Stomach (tissue), 4 donors: Measurements from ENCODE around the gene XRCC4.

Source experiments
- EP300 ChIP-seq: sonication (generic); formaldehyde crosslinking; IDR thresholded peaks from one replicate; pipeline ENCODE4 v1.6.1; 2017; ENCODE audit warnings: antibody characterized with exemption
- POLR2A ChIP-seq, 4 donors: fragments of 450-650 bp; IDR thresholded peaks; one replicate each; pipeline ENCODE4 v1.6.1; 2016; ENCODE audit warnings: antibody characterized with exemption in 4 of 4, control low read depth in 2 of 4, mild to moderate bottlenecking in 1 of 4, moderate library complexity in 1 of 4
- POLR2AphosphoS5 ChIP-seq, 3 donors: sonication (generic); formaldehyde crosslinking; IDR thresholded peaks; one replicate each; pipeline ENCODE4 v1.6.1; 2016; ENCODE audit warnings: antibody characterized with exemption in 3 of 3
- TF ChIP-seq, protein P1 (sequence below), 7 experiments: fragments of 450-650 bp in 4 of 7; fragments of 200-600 bp in 3 of 7; sonication (generic) in 3 of 7; IDR thresholded peaks; one replicate each; pipeline ENCODE4 v1.5.1; 2016 to 2019; ENCODE audit warnings: antibody characterized with exemption in 7 of 7, control low read depth in 2 of 7, mild to moderate bottlenecking in 1 of 7

DNA sequence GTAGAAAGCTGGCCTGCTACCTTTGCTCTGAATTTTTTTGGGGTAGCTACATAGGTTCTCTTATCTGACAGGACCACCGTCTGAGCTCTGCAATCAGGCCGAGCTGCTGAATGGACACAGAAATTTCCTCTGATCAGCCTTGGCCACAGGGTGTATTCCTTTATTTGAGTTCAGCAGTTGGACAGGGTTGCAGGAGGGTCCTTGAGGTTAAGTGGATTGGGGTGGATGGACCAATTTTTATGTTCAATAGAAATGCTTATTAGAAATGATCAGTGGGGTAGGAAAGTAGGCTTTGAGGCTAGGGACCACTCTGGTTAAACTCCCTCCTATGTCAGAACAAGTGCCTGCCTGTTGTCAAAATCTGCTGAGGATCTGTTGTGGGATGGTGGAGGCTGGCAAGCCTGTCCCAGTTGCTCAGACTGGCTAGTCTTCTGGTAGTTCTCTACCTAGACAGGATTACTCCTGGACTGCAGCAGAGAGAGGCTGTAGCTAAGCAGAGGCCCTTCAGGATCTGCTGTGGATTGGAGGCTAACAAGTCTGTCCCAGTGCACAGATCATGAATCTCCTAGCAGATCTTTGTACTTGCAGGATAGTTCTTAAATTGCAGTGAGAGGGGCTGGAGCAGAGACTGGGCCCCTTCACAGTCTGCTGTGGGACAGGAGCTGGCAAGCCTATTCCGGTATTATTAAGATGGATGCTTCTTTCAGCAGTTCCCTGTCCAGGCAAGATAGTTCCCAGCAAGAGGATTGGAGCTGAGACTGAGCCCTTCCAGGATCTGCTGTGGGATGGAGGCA lies 18.0 kb downstream of the XRCC4 start:
- no peak for TF ChIP-seq EP300
- TF ChIP-seq, protein P1, sequence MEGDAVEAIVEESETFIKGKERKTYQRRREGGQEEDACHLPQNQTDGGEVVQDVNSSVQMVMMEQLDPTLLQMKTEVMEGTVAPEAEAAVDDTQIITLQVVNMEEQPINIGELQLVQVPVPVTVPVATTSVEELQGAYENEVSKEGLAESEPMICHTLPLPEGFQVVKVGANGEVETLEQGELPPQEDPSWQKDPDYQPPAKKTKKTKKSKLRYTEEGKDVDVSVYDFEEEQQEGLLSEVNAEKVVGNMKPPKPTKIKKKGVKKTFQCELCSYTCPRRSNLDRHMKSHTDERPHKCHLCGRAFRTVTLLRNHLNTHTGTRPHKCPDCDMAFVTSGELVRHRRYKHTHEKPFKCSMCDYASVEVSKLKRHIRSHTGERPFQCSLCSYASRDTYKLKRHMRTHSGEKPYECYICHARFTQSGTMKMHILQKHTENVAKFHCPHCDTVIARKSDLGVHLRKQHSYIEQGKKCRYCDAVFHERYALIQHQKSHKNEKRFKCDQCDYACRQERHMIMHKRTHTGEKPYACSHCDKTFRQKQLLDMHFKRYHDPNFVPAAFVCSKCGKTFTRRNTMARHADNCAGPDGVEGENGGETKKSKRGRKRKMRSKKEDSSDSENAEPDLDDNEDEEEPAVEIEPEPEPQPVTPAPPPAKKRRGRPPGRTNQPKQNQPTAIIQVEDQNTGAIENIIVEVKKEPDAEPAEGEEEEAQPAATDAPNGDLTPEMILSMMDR (IDR thresholded peaks at IDR 0.05) = no peak
- no peak for TF ChIP-seq POLR2A (IDR thresholded peaks at IDR 0.05)
- no peak for TF ChIP-seq POLR2AphosphoS5 (IDR thresholded peaks at IDR 0.05)
